ENCODE measurements around the gene BMP5.

BMP5 gene

DNA sequence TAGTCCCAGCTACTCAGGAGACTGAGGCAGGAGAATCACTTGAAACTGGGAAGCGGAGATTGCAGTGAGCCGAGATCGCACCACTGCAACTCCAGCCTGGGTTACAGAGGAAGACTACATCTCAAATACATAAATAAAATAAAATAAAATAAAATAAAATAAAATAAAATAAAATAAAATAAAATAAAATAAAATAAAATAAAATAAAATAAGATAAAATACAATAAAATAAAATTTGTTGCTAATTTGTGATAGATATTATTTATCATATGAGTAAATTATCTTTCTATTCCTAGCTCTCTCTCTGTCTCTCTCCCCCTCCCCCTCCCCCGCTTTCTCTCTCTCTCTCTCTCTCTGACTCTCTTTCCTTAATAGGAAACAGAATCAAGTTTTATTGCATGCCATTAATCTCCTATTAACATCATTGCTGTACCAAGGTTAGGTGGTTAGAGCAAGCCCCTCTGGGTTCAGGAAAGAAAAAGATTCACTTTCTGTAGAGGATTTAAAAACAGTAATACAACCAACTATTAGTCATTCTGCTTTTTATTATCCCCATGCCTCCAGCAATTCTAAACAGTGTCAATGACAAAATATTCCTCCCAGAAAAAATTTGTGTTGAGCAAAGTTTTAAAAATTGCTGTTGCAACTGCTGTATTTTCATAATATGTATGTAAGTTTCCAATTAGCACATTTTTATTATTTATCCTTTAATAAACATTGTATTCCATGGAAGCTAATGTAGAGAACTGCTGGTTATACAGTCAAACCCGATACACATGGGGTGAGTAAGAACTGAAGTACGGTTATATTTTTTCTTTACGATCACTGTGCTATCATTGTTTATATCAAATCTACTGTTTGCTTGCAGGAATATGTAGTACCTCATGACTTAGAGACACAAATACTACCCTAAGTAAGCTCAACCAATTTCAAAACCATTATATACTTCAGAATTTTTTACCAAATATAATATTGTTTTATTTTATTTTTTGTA, 22.1 kb downstream of the BMP5 start:
- no peak overlapping the region for H3K4me3 ChIP-seq (ENCODE audit: low read length)
- no peaks in the 10 kb centered on the region for H3F3A ChIP-seq (ENCODE audit: insufficient read depth, low read length)
- TF ChIP-seq EZH2phosphoT487 (IDR thresholded peaks at IDR 0.05; ENCODE audit: low read length) = no peak
- TF ChIP-seq, protein P1, sequence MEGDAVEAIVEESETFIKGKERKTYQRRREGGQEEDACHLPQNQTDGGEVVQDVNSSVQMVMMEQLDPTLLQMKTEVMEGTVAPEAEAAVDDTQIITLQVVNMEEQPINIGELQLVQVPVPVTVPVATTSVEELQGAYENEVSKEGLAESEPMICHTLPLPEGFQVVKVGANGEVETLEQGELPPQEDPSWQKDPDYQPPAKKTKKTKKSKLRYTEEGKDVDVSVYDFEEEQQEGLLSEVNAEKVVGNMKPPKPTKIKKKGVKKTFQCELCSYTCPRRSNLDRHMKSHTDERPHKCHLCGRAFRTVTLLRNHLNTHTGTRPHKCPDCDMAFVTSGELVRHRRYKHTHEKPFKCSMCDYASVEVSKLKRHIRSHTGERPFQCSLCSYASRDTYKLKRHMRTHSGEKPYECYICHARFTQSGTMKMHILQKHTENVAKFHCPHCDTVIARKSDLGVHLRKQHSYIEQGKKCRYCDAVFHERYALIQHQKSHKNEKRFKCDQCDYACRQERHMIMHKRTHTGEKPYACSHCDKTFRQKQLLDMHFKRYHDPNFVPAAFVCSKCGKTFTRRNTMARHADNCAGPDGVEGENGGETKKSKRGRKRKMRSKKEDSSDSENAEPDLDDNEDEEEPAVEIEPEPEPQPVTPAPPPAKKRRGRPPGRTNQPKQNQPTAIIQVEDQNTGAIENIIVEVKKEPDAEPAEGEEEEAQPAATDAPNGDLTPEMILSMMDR (IDR thresholded peaks at IDR 0.05; ENCODE audit: low read length) = no peak
- TF ChIP-seq EZH2 (optimal IDR thresholded peaks at IDR 0.05; ENCODE audit: low read depth, low read length) = no peak
- no peaks in the 10 kb centered on the region for H3K9me2 ChIP-seq (replicated peaks; ENCODE audit: insufficient read depth, low read length)
- no peaks in the 10 kb centered on the region for H4K20me1 ChIP-seq (ENCODE audit: insufficient read depth, low read length)
- H2AFZ ChIP-seq (ENCODE audit: low read length) = no peak overlapping the region
- H3K36me3 ChIP-seq (replicated peaks; ENCODE audit: insufficient read depth, low read length) = no peaks in the 10 kb centered on the region
- no peaks in the 10 kb centered on the region for H3K27me3 ChIP-seq (replicated peaks; ENCODE audit: insufficient read depth, low read length)
- no peak overlapping the region for H3K27ac ChIP-seq (ENCODE audit: low read length)
- H3K79me2 ChIP-seq (ENCODE audit: low read length) = no peaks in the 10 kb centered on the region
- H3K9me3 ChIP-seq (replicated peaks; ENCODE audit: insufficient read depth, low read length) = no peaks in the 10 kb centered on the region
- H3K4me1 ChIP-seq (ENCODE audit: low read length) = no peaks in the 10 kb centered on the region
- no peak for DNase-seq
- no peak overlapping the region for H3K4me2 ChIP-seq (ENCODE audit: low read depth, low read length)
- no peak overlapping the region for H3K9ac ChIP-seq (ENCODE audit: low read length)

DNA sequence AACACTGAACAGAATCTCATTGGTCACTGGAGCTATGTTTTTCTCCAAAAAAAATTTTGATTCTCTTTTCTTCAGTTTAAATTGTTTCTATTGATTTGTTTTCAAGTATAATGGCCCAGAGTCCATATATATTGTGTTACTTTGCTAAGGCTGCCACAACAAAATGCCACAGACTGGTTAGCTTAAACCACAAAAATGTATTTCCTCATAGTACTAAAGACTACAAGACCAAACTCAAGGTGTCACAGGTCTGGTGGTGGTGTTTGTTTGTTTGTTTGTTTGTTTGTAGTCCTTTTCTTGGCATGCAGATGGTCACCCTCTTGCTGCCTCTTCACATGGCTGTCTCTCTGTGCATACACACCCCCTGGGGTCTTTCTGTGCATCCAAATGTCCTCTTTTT, 34.0 kb downstream of the BMP5 start:
- no peak overlapping the region for H3K27ac ChIP-seq (ENCODE audit: low read length)

DNA sequence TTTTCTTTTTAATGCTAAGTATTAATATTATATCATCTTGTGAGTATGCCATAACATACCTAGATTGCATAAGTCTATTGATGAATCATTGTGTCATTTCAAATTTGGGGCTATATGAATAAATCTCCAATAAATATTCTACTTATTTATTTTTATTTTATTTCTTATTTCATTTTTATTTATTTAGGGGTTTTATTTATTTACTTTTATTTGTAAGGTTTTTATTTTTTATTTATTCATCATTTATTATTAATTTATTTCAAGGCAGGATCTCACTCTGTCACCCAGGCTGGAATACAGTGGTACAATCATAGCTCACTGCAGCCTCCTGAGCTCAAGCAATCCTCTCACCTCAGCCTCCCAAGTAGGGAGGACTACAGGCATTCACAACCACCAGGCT, 36.3 kb downstream of the BMP5 start:
- Histone ChIP-seq H3K4me3 (ENCODE audit: low read length) (no peak overlapping the region), H3K4me1 (ENCODE audit: low read length) (no peaks in the 10 kb centered on the region), H3F3A (ENCODE audit: insufficient read depth, low read length) (no peaks in the 10 kb centered on the region), H2AFZ (ENCODE audit: low read length) (no peak overlapping the region), H3K9ac (ENCODE audit: low read length) (no peak overlapping the region), H3K79me2 (ENCODE audit: low read length) (no peaks in the 10 kb centered on the region), H3K36me3 (replicated peaks; ENCODE audit: insufficient read depth, low read length) (no peaks in the 10 kb centered on the region), H3K9me3 (replicated peaks; ENCODE audit: insufficient read depth, low read length) (no peaks in the 10 kb centered on the region), H3K27me3 (replicated peaks; ENCODE audit: insufficient read depth, low read length) (no peaks in the 10 kb centered on the region), H4K20me1 (ENCODE audit: insufficient read depth, low read length) (no peaks in the 10 kb centered on the region), H3K4me2 (ENCODE audit: low read depth, low read length) (no peak overlapping the region), H3K27ac (ENCODE audit: low read length) (no peak overlapping the region), H3K9me2 (replicated peaks; ENCODE audit: insufficient read depth, low read length) (no peaks in the 10 kb centered on the region)
- no peak for TF ChIP-seq EZH2 (optimal IDR thresholded peaks at IDR 0.05; ENCODE audit: low read depth, low read length)
- no peak for TF ChIP-seq EZH2phosphoT487 (IDR thresholded peaks at IDR 0.05; ENCODE audit: low read length)
- TF ChIP-seq, protein P1 (IDR thresholded peaks at IDR 0.05; ENCODE audit: low read length) = no peak
- no peak for DNase-seq

More for the DNA sequence above, 34.0 kb downstream of the BMP5 start:
- TF ChIP-seq, protein P1 (IDR thresholded peaks at IDR 0.05; ENCODE audit: low read length) = no peak
- no peak for TF ChIP-seq EZH2phosphoT487 (IDR thresholded peaks at IDR 0.05; ENCODE audit: low read length)
- TF ChIP-seq EZH2 (optimal IDR thresholded peaks at IDR 0.05; ENCODE audit: low read depth, low read length) = no peak
- H3F3A ChIP-seq (ENCODE audit: insufficient read depth, low read length) = no peaks in the 10 kb centered on the region
- no peaks in the 10 kb centered on the region for H3K27me3 ChIP-seq (replicated peaks; ENCODE audit: insufficient read depth, low read length)
- no peaks in the 10 kb centered on the region for H4K20me1 ChIP-seq (ENCODE audit: insufficient read depth, low read length)
- H2AFZ ChIP-seq (ENCODE audit: low read length) = no peak overlapping the region
- H3K9me3 ChIP-seq (replicated peaks; ENCODE audit: insufficient read depth, low read length) = no peaks in the 10 kb centered on the region
- H3K36me3 ChIP-seq (replicated peaks; ENCODE audit: insufficient read depth, low read length) = no peaks in the 10 kb centered on the region
- H3K9me2 ChIP-seq (replicated peaks; ENCODE audit: insufficient read depth, low read length) = no peaks in the 10 kb centered on the region
- no peak overlapping the region for H3K9ac ChIP-seq (ENCODE audit: low read length)
- H3K4me3 ChIP-seq (ENCODE audit: low read length) = no peak overlapping the region
- no peaks in the 10 kb centered on the region for H3K4me1 ChIP-seq (ENCODE audit: low read length)
- no peak overlapping the region for H3K4me2 ChIP-seq (ENCODE audit: low read depth, low read length)
- DNase-seq = no peak
- no peaks in the 10 kb centered on the region for H3K79me2 ChIP-seq (ENCODE audit: low read length)

Measured in MM.1S (cell line).